Brain microvascular endothelial cell (primary cell): ENCODE results near the gene GPR42.

Experiments
- DNase-seq: peaks from one replicate; pipeline ENCODE4 v3.0.0-alpha.2; 2020
- H3K27ac ChIP-seq: fragments of 250-450 bp; sonication (Bioruptor Pico); 2 replicates; pipeline ENCODE4 v1.5.1; 2020; ENCODE audit warnings: mild to moderate bottlenecking, moderate library complexity
- H3K27me3 ChIP-seq: fragments of 250-450 bp; sonication (Bioruptor Pico); replicated peaks from 2 replicates; pipeline ENCODE4 v1.5.1; 2020; ENCODE audit warnings: mild to moderate bottlenecking
- H3K36me3 ChIP-seq: fragments of 250-450 bp; sonication (Bioruptor Pico); replicated peaks from 2 replicates; pipeline ENCODE4 v1.5.1; 2020; ENCODE audit warnings: mild to moderate bottlenecking
- H3K4me3 ChIP-seq: 2 replicates; pipeline ENCODE4 v1.5.1; 2011; ENCODE audit warnings: low read depth, mild to moderate bottlenecking, control low read depth, low read length, moderate library complexity
- CTCF ChIP-seq: IDR thresholded peaks from 2 replicates; pipeline ENCODE4 v1.5.1; 2011; ENCODE audit warnings: low read depth, mild to moderate bottlenecking, moderate library complexity, low read length, control low read depth, inconsistent platforms; ENCODE audit errors: missing control alignments
- in situ Hi-C: cut with HindIII; loops from 2 replicates; pipeline ENCODE4 v1.10.0; 2017; ENCODE audit warnings: low sequenced_read_pairs, low pct_ligation_motif_present

Gene GPR42

GRCh38 chr19:35330475-35330874 lies 40.4 kb upstream of the GPR42 start:
- no peaks in the 10 kb centered on the region for H3K36me3 ChIP-seq
- in situ Hi-C loops = no loop called here

GRCh38 chr19:35331551-35332214 lies 39.2 kb upstream of the GPR42 start:
- TF ChIP-seq CTCF = no peak
- H3K27me3 ChIP-seq = no peaks in the 10 kb centered on the region
- DNase-seq = no peak
- in situ Hi-C loops = no loop called here
- no peak overlapping the region for H3K4me3 ChIP-seq
- no peak overlapping the region for H3K27ac ChIP-seq
- H3K36me3 ChIP-seq = no peaks in the 10 kb centered on the region

More at GRCh38 chr19:35330475-35330874, 40.4 kb upstream of the GPR42 start:
- no peak overlapping the region for H3K27ac ChIP-seq
- H3K27me3 ChIP-seq = no peaks in the 10 kb centered on the region
- DNase-seq = no peak
- no peak overlapping the region for H3K4me3 ChIP-seq
- TF ChIP-seq CTCF = no peak

GRCh38 chr19:35332817-35333216 lies 38.1 kb upstream of the GPR42 start:
- H3K27ac ChIP-seq = no peak overlapping the region
- no peak for TF ChIP-seq CTCF
- in situ Hi-C loops = no loop called here
- no peak for DNase-seq
- no peak overlapping the region for H3K4me3 ChIP-seq
- no peaks in the 10 kb centered on the region for H3K36me3 ChIP-seq
- H3K27me3 ChIP-seq = no peaks in the 10 kb centered on the region

- H3K36me3 ChIP-seq = no peaks in the 10 kb centered on the region
- no peaks in the 10 kb centered on the region for H3K27me3 ChIP-seq
- H3K27ac ChIP-seq = no peak overlapping the region
- DNase-seq = no peak
- TF ChIP-seq CTCF = no peak
- in situ Hi-C loops = no loop called here
- no peak overlapping the region for H3K4me3 ChIP-seq
These were observed 36.6 kb upstream of the GPR42 start for GRCh38 chr19:35334144-35334753.

- no peak overlapping the region for H3K27ac ChIP-seq
- H3K4me3 ChIP-seq = no peak overlapping the region
- H3K27me3 ChIP-seq = no peaks in the 10 kb centered on the region
- in situ Hi-C loops = no loop called here
- H3K36me3 ChIP-seq = no peaks in the 10 kb centered on the region
- TF ChIP-seq CTCF = no peak
- no peak for DNase-seq
These were observed 34.5 kb upstream of the GPR42 start for GRCh38 chr19:35336166-35336955.
